Vagina (tissue), 2 donors: ENCODE results near the gene RALGPS2.

Source experiments
- POLR2A ChIP-seq, 2 donors: fragments of 450-650 bp; IDR thresholded peaks; one replicate each; pipeline ENCODE4 v1.6.1; 2017; ENCODE audit warnings: antibody characterized with exemption in 2 of 2, mild to moderate bottlenecking in 2 of 2, moderate library complexity in 2 of 2
- POLR2AphosphoS5 ChIP-seq, 2 donors: sonication (generic); formaldehyde crosslinking; IDR thresholded peaks; one replicate each; pipeline ENCODE4 v1.9.0; 2017; ENCODE audit warnings: antibody characterized with exemption in 2 of 2, mild to moderate bottlenecking in 2 of 2, low read depth in 1 of 2; ENCODE audit not compliant: insufficient read depth in 1 of 2
- TF ChIP-seq, protein P1 (sequence below), 3 experiments: fragments of 450-650 bp in 2 of 3; fragments of 200-600 bp in 1 of 3; sonication (generic) in 1 of 3; IDR thresholded peaks; one replicate each; pipeline ENCODE4 v1.5.1; 2017 to 2019; ENCODE audit warnings: antibody characterized with exemption in 3 of 3, mild to moderate bottlenecking in 2 of 3, moderate library complexity in 2 of 3

DNA sequence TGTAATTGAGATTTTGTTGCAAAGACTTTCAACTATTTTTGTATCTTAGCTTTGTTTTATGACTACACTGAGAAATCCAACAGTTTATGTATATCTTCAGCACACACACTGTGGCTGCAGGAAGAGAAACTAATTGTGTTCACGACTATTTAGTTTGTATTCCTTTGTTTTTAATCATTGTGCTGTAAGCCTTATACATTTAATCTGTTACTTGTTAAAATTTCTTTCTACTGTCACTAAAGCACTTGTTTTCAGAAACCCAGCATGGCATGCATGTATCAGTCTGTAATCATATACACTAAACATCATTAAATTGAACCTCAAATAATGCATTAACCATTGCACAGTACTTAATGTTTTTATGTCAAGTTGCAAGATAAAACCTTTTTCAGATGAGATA is 145.2 kb downstream of the RALGPS2 start:
- TF ChIP-seq, protein P1, sequence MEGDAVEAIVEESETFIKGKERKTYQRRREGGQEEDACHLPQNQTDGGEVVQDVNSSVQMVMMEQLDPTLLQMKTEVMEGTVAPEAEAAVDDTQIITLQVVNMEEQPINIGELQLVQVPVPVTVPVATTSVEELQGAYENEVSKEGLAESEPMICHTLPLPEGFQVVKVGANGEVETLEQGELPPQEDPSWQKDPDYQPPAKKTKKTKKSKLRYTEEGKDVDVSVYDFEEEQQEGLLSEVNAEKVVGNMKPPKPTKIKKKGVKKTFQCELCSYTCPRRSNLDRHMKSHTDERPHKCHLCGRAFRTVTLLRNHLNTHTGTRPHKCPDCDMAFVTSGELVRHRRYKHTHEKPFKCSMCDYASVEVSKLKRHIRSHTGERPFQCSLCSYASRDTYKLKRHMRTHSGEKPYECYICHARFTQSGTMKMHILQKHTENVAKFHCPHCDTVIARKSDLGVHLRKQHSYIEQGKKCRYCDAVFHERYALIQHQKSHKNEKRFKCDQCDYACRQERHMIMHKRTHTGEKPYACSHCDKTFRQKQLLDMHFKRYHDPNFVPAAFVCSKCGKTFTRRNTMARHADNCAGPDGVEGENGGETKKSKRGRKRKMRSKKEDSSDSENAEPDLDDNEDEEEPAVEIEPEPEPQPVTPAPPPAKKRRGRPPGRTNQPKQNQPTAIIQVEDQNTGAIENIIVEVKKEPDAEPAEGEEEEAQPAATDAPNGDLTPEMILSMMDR (IDR thresholded peaks at IDR 0.05), result no peak
- TF ChIP-seq POLR2A (IDR thresholded peaks at IDR 0.05) (no peak), POLR2AphosphoS5 (IDR thresholded peaks at IDR 0.05; ENCODE audit: insufficient read depth in 1 of 2, low read depth in 1 of 2) (no peak)
